Left lung (tissue), 10 donors: ENCODE measurements around the gene SLC6A19. TPM values are rescaled to one million over a fixed set of nuclear protein-coding genes. Genes with fewer than 3 reads are reported as not detected.

Experiments used
- ATAC-seq: fragments of 200-7000 bp; cut with Tn5 transposase; one replicate; pipeline ENCODE4 v1.9.1; 2020; ENCODE audit warnings: moderate library complexity
- DNase-seq, 4 donors: peaks; one replicate each; pipeline ENCODE4 v3.0.0-alpha.2; 2013 to 2020
- H3K27ac ChIP-seq, 2 donors: fragments of 200-600 bp; sonication (generic) in 1 of 2; one replicate each; pipeline versions ENCODE4 v1.5.0 to v1.8.0; 2020 to 2021
- H3K27me3 ChIP-seq, 2 donors: fragments of 200-600 bp; sonication (generic) in 1 of 2; one replicate each; pipeline versions ENCODE4 v1.5.0 to v1.8.0; 2020 to 2021
- H3K36me3 ChIP-seq, 2 donors: fragments of 200-600 bp; sonication (generic) in 1 of 2; one replicate each; pipeline versions ENCODE4 v1.5.0 to v1.8.0; 2020 to 2021
- H3K4me1 ChIP-seq, 2 donors: fragments of 200-600 bp; one replicate each; pipeline ENCODE4 v1.8.0; 2021
- H3K4me3 ChIP-seq, 2 donors: fragments of 200-600 bp; sonication (generic) in 1 of 2; one replicate each; pipeline versions ENCODE4 v1.5.0 to v1.8.0; 2020 to 2021; ENCODE audit warnings: mild to moderate bottlenecking in 1 of 2
- H3K9me3 ChIP-seq, 2 donors: fragments of 200-600 bp; sonication (generic) in 1 of 2; one replicate each; pipeline versions ENCODE4 v1.5.0 to v1.8.0; 2020 to 2021
- CTCF ChIP-seq, 2 donors: fragments of 200-600 bp; sonication (generic) in 1 of 2; IDR thresholded peaks; one replicate each; pipeline versions ENCODE4 v1.5.0 to v1.8.0; 2021; ENCODE audit warnings: antibody characterized with exemption in 2 of 2
- intact Hi-C, 2 donors: fragments of 100-400 bp; cut with DNase I; formaldehyde crosslinking; loops; one replicate each; pipeline versions ENCODE4 v1.11.2 to v1.14.2; 2022
- polyA plus RNA-seq, 6 donors: library from polyadenylated mRNA; unstranded; fragments of 120-200 nt; gene quantifications; one replicate each; pipeline ENCODE4 v1.2.1, GENCODE V29; 2013; ENCODE audit not compliant: insufficient read length in 6 of 6
- total RNA-seq, 2 donors: library from RNA; stranded (reverse); fragmentation: NEBNext Ultra II Directional; extraction: Animal tissue kit (Norgen Biotek cat#: 25700); gene quantifications; one replicate each; pipeline ENCODE4 v1.2.1, GENCODE V29; 2021
- donor health status: DM: no; HTN: yes; CAD: no.
- donor health status: DM: no; HTN: no; CAD: no.

Gene SLC6A19
- total and polyA plus RNA-seq, 8 donors, result 0.04 to 0.54 (median 0.19) TPM; not detected in 2

GRCh38 chr5:1190278-1190677, 11.1 kb upstream of the SLC6A19 start:
- no peak for TF ChIP-seq CTCF (IDR thresholded peaks at IDR 0.05)
- no peak overlapping the region for H3K27ac ChIP-seq
- H3K9me3 ChIP-seq, result no peaks in the 10 kb centered on the region
- ATAC-seq (no peak), DNase-seq (peak in 2 of 4 donors; percentile 10 to 13)
- H3K4me3 ChIP-seq, result no peak overlapping the region
- intact Hi-C loops, result no loop called here
- H3K36me3 ChIP-seq, result no peaks in the 10 kb centered on the region
- peaks cover 0 to 53% of the 10 kb centered on the region in 2 donors for H3K27me3 ChIP-seq
- no peaks in the 10 kb centered on the region for H3K4me1 ChIP-seq

DNA sequence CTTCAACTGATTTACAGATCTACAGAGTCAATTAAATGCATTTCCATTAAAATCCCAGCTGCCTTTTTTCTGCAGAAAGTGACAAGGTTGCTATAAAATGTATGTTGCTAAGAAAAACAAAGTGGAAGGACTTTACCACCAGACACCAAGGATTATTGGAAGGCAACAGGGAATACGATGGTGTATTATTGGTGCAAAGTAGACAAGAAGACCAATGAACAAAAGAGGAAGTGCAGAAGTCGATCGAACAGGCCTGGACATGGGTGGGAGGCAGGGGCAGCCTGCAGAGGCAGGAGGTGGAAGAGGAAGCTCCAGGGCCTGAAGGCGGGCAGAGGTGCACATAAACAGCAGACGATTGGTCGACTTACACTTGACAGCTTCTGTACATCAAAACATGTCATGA, 10.6 kb upstream of the SLC6A19 start:
- Histone ChIP-seq H3K4me3 (no peak overlapping the region), H3K27me3 (peaks cover 0 to 49% of the 10 kb centered on the region in 2 donors), H3K9me3 (no peaks in the 10 kb centered on the region), H3K27ac (no peak overlapping the region), H3K36me3 (no peaks in the 10 kb centered on the region), H3K4me1 (no peaks in the 10 kb centered on the region)
- intact Hi-C loops, result no loop called here
- ATAC-seq (no peak), DNase-seq (peak in 2 of 4 donors; percentile 13)
- TF ChIP-seq CTCF (IDR thresholded peaks at IDR 0.05), result no peak

GRCh38 chr5:1192971-1193590, 8.3 kb upstream of the SLC6A19 start:
- peak in 1 of 4 donors; percentile 24 for DNase-seq
- H3K9me3 ChIP-seq, result no peaks in the 10 kb centered on the region
- no peaks in the 10 kb centered on the region for H3K4me1 ChIP-seq
- no peak for TF ChIP-seq CTCF (IDR thresholded peaks at IDR 0.05)
- ATAC-seq, result no peak
- no peaks in the 10 kb centered on the region for H3K36me3 ChIP-seq
- intact Hi-C loops, result no loop called here
- H3K27ac ChIP-seq, result no peak overlapping the region
- H3K27me3 ChIP-seq, result peaks cover 0 to 36% of the 10 kb centered on the region in 2 donors
- H3K4me3 ChIP-seq, result no peak overlapping the region

DNA sequence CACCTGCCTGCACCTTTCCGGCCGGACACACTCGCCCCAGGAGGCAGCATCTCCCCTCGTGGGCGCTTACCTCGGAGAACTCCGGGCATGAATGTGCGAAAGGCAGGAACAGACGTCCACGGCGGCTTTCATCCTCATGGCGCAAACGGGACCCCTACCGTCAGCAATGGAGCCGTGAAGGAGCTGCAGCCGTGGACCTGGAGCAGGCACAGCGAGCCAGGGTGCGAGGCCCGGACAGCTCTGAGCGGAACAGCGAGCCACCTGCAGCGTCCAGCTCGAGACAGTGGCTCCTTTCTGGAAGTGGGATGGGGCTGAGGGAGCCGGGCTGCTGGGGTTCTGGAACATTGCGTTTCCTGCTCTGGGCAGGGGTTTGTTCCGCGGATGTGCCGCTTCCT, 7.8 kb upstream of the SLC6A19 start:
- intact Hi-C loops, result no loop called here
- Histone ChIP-seq H3K36me3 (no peaks in the 10 kb centered on the region), H3K27ac (no peak overlapping the region), H3K27me3 (peaks cover 0 to 37% of the 10 kb centered on the region in 2 donors), H3K4me1 (no peaks in the 10 kb centered on the region), H3K9me3 (no peaks in the 10 kb centered on the region), H3K4me3 (no peak overlapping the region)
- DNase-seq (peak in 2 of 4 donors; percentile 12 to 73), ATAC-seq (no peak)
- no peak for TF ChIP-seq CTCF (IDR thresholded peaks at IDR 0.05)

- intact Hi-C loops, result no loop called here
- no peak for DNase-seq
Observed at GRCh38 chr5:1194378-1194777, 7.0 kb upstream of the SLC6A19 start.

More at GRCh38 chr5:1194378-1194777, 7.0 kb upstream of the SLC6A19 start:
- no peaks in the 10 kb centered on the region for H3K36me3 ChIP-seq
- no peak for TF ChIP-seq CTCF (IDR thresholded peaks at IDR 0.05)
- H3K27ac ChIP-seq, result no peak overlapping the region
- peaks cover 0 to 36% of the 10 kb centered on the region in 2 donors for H3K27me3 ChIP-seq
- no peaks in the 10 kb centered on the region for H3K4me1 ChIP-seq
- no peaks in the 10 kb centered on the region for H3K9me3 ChIP-seq
- no peak for ATAC-seq
- no peak overlapping the region for H3K4me3 ChIP-seq
